HG03575 (cell line): ENCODE data around the gene CTIF.

Source experiments
- ATAC-seq: cut with Tn5 transposase; IDR thresholded peaks from one replicate; pipeline ENCODE4 v1.9.1; 2021; ENCODE audit not compliant: unreplicated experiment, insufficient number of reproducible peaks, low FRiP score; ENCODE audit errors: extremely low read depth

Gene CTIF

GRCh38 chr18:48682768-48683167 is 143.9 kb downstream of the CTIF start:
- no peak for ATAC-seq

DNA sequence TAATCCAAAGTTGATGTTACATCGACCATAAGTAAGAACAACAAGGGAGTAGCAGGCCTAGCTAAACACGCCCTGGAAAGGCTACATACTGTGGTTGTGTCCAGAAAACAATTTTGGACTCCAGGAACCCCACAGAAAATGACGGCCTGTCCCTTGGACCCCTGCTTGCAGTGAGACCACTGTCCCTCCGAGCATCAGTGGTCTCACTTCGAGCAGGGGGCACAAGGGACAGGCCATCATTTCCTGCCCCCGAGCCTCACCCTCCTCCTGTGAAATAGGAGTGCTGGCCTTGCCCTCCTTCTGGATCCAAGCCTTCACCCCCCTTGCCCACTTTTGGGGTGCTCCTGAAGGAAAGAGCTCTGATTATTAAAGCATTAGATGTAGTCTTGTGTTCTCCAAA is 144.4 kb downstream of the CTIF start:
- ATAC-seq: no peak

DNA sequence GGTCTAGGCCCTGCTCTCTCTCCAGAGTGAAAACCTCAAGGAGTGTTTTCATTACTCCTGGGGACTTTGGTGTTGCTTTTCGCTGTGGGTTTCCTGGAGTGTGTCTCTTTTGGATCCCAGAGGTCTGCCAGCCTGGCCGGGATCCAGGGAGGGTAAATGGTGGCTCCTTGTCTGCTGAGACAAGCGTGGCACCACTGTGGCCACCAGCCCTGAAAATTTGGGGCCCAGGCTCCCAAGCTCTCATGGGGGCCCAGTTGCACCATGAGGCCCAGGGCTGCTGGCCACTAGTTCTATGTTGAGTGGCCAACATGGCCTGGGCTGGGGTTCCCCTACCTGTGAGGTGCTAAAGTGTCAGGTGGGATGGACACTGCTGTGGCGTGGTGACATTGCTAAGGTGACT is 144.8 kb downstream of the CTIF start:
- ATAC-seq: no peak

DNA sequence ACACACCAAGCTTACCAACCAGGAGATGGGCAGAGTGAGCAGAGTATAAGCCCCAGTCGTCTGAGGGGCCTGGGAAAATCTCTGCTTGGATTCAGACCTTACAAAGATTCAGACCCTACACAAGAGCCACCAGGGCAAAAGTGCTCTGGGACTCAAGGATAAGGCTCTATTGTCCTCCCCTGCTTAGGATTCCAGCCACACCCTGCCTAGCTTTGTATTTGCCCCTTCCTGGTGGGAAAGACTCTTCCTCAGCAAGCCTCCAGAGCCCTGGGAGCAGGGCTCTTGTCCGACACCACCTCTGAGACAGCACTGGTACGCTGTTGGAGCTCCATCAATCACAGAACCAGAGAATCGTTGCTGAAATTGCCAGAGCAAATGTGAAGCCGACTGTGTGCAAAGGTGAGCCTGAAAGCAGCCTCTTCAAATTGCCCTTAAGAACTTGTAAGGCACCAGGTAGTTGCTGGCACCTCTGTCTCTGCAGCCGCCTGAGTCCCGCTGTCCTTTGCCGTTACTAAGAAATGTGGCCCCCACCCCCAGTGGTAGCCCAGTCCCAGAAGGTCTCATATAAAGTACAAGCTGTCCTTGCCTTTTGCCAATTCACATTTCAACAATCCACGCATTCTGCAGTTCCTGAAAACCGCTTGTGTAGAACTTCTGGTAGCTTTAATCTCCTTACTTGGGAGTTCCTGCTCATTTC is 148.7 kb downstream of the CTIF start:
- ATAC-seq: no peak

DNA sequence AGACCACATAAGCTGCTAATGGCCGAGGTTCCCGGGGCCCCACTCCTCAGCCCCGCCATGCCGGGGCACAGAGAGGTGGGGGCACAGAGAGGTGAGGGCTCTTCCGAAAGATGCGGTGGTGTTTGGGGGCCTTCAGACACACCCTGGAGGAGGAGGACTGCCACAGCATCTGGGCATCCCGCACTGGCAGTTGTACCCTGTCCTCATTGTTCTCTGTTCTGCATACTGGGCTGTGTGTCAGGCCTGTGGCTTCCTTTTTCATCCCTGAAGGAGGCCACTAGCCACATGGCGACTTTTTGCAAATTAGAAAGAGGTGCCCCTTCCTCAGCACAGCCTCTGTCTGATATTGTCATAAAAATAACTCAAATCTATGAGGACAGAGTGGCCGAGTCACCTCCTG is 150.1 kb downstream of the CTIF start:
- no peak for ATAC-seq

GRCh38 chr18:48689548-48689947 is 150.7 kb downstream of the CTIF start:
- ATAC-seq: no peak

- no peak for ATAC-seq
Measured at GRCh38 chr18:48690494-48690893, 151.7 kb downstream of the CTIF start.

DNA sequence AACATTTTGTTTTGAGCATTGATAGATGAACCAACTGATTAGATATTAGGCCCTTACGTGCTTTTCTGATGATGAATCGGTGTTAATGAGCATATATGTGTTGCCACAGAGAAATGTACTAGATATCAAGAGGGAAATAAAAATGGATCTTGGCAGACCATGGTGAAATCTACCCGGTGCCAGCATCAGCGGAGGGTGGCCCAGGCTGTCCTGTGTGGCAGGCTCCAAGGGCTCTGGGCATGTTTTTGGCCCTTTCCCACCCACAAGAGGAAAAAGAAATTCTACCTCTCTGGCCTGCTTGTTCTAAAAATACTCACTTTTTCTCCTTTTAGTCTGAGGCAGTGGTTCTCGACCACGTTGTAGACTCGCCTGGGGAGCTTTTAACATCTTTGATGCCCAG is 154.2 kb downstream of the CTIF start:
- no peak for ATAC-seq

GRCh38 chr18:48693625-48694262 is 154.9 kb downstream of the CTIF start:
- no peak for ATAC-seq

DNA sequence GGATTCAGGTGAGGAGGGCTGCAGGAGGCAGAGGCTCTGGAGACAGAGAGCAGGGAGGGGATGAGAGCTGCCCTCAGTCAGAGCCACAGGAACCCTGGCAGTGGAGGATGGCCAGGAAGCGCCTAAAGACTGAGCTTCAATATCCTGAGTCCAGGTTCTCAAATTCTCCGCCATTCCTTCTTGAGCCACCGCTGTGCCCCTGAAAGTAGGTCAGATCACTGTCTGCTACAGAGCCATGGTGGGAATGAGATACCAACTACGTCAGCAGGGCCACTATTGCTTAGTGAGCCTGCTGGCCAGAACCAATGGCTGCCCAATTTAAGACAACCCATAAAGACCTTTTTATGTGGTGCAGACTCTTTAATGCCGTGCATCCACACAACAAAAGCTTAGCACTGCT is 155.5 kb downstream of the CTIF start:
- ATAC-seq: no peak

GRCh38 chr18:48695671-48696070 is 156.8 kb downstream of the CTIF start:
- no peak for ATAC-seq

DNA sequence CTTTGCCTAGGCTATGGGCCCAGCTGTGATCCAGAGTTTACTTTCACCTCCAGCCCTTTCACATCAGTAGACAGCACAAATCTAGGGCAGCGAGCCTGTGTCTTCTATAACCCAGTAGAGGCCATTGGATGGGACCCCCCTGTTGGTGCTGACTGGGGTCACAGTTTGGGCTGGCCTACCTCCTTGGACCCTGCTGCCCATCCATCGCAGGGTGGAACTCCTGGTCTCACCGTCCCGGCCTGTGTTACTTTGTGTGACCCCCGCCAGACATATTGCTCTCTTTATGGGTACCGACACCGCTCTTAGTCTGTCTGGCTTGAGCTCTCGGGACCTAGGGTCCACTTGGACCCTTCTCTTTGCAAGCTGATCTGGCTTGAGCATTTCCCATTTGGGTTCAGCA is 157.4 kb downstream of the CTIF start:
- no peak for ATAC-seq

GRCh38 chr18:48697441-48697840 is 158.6 kb downstream of the CTIF start:
- ATAC-seq: no peak

DNA sequence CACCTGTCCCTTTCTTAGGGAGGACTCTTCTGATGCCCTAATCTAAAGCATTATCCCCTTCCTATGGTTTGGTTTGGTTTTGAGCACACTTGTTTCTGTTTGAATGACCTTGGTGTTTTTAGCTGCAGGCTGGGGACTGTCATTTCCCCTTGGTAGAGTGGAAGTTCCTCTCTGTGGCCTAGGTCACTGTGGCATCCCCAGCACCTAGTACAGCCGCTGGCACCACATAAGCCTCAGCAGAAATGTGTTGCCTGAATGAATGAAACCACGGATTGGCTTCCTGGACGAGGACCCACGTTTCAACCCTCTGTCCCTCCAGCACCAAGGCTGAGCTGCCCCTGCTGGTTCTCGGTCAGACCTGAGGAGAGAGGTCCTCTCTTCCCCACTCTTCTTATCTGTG is 159.9 kb downstream of the CTIF start:
- no peak for ATAC-seq

DNA sequence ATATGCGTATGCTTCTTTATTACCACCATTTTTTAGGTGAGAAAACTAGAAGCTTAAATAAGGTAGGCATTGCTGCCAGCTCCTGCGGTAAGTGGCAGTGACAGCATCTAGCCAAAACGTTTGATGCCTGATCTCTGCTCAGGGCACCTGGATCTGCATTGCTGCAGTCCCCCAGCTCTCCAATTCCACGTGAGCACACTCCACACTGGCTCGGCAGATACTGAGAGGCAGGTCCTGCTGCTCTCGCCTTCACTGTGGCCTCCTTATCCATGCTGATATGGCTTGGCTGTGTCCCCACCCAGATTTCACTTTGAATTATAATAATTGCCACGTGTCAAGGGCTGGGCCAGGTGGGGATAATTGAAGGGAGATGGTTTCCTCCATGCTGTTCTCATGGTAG is 160.9 kb downstream of the CTIF start:
- no peak for ATAC-seq

GRCh38 chr18:48700446-48700845 is 161.6 kb downstream of the CTIF start:
- no peak for ATAC-seq

GRCh38 chr18:48702346-48703027 is 163.7 kb downstream of the CTIF start:
- ATAC-seq: no peak

GRCh38 chr18:48703028-48703386 is 164.2 kb downstream of the CTIF start:
- no peak for ATAC-seq

DNA sequence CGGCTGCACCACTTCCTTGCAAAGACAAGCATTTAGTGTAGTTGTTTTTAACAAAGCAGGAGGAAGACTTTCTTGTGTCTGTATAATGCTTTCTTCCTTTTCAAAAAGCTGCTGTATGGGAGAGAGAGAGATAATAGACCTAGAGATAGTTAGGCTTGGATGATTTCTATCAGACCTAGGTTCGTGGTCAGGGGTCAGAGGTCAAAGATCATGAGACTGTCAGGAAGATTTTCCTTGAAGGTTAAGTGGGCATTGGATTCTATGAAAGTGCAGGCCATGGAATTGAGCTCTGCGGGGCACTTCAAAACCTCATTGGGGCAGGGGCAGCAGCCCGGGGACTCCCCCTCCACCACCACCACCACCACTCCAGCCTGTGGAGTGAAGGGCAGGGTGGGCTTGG is 164.6 kb downstream of the CTIF start:
- no peak for ATAC-seq

DNA sequence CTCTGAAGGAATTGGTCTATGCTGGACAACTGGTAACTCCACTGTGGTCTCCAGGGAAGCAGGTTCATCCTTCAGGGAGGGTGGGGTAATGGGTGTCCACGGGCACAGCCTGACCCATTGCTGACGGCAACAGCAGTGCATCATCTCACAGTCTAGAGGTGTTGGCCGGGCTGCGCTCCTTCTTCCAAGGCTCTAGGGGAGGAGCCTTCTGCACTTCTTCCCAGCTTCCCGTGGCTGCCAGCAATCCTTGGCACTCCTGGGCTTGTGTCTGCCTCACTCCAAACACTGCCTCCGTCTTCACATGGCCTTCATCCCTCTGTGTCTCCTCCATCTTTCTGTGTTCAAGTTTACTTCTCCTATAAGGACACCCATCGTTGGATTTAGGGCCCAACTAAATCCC is 166.2 kb downstream of the CTIF start:
- no peak for ATAC-seq
